Measurements from ENCODE around the gene C20orf96. TPM values are rescaled to one million over a fixed set of nuclear protein-coding genes. Genes with fewer than 3 reads are reported as not detected.

Gene C20orf96
- total RNA-seq, 4 donors from 2014 or later: 2.8 to 18.2 (median 11.2) TPM

DNA sequence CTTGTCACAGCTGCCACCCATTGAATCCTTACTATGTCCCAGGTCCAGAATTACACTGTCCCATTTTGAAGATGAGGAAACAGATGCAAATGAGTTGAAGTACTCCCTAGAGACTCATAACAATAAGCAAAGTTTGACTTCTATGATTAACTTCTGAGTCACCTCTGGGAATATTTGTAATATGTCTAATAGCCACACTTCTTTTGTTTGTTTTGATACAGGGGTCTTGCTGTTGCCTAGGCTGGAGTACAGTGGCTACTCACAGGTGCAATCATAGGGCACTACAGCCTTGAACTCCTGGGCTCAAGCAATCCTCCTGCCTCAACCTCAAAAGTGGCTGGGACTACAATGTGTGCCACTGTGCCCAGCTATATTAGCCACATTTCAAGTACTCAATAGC, 23.4 kb upstream of the C20orf96 start:
- Histone ChIP-seq H3K4me1 (no peaks in the 10 kb centered on the region), H3K36me3 (no peaks in the 10 kb centered on the region), H3K9me3 (no peaks in the 10 kb centered on the region), H3K27ac (no peak overlapping the region), H3K27me3 (no peaks in the 10 kb centered on the region), H3K4me3 (no peak overlapping the region)
- DNase-seq: no peak
- intact Hi-C loops (cut with DNase I; ENCODE audit: low total_unique reads): no loop called here
- TF ChIP-seq POLR2A (IDR thresholded peaks at IDR 0.05): no peak
- TF ChIP-seq, protein P1, sequence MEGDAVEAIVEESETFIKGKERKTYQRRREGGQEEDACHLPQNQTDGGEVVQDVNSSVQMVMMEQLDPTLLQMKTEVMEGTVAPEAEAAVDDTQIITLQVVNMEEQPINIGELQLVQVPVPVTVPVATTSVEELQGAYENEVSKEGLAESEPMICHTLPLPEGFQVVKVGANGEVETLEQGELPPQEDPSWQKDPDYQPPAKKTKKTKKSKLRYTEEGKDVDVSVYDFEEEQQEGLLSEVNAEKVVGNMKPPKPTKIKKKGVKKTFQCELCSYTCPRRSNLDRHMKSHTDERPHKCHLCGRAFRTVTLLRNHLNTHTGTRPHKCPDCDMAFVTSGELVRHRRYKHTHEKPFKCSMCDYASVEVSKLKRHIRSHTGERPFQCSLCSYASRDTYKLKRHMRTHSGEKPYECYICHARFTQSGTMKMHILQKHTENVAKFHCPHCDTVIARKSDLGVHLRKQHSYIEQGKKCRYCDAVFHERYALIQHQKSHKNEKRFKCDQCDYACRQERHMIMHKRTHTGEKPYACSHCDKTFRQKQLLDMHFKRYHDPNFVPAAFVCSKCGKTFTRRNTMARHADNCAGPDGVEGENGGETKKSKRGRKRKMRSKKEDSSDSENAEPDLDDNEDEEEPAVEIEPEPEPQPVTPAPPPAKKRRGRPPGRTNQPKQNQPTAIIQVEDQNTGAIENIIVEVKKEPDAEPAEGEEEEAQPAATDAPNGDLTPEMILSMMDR (IDR thresholded peaks at IDR 0.05): no peak

DNA sequence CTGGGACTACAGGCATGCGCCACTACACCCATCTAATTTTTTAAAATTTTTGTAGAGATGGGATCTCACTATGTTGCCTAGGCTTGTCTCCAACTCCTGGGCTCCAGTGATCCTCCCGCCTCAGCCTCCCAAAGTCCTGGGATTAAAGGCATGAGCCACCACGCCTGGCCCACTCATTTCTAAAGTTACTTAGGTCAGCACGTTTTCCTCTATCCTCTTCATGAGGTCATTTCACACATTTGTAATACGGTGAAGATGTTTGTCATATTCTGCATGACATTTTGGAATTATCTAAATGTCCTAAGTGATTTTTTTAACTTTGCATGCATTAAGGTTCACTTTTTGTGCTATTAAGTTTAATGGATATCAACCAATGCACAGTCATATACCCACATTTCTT, 22.9 kb upstream of the C20orf96 start:
- H3K4me1 ChIP-seq: no peaks in the 10 kb centered on the region
- no peak for DNase-seq
- no peak for TF ChIP-seq POLR2A (IDR thresholded peaks at IDR 0.05)
- H3K36me3 ChIP-seq: no peaks in the 10 kb centered on the region
- H3K9me3 ChIP-seq: no peaks in the 10 kb centered on the region
- no peak overlapping the region for H3K4me3 ChIP-seq
- H3K27ac ChIP-seq: no peak overlapping the region
- intact Hi-C loops (cut with DNase I; ENCODE audit: low total_unique reads): no loop called here
- H3K27me3 ChIP-seq: no peaks in the 10 kb centered on the region

DNA sequence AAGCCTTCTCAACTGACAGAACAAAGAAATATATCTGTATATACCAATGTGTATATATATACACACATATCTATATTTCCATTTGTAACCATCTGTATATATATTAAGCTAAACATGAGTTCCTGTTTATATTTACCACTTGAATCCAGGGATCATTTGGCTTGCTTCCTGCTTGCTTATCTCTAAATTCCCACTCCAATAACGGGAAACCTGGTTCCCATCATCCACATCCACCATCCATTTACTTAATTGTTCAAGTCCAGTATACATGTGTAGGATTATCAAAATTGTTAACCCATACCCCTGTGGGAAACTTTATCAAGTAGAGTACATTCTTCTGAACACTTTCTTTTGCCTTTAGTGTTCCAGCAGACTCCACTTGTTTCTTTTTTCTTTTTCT, 22.3 kb upstream of the C20orf96 start:
- no peaks in the 10 kb centered on the region for H3K9me3 ChIP-seq
- no peaks in the 10 kb centered on the region for H3K4me1 ChIP-seq
- no peak for TF ChIP-seq POLR2A (IDR thresholded peaks at IDR 0.05)
- TF ChIP-seq, protein P1 (IDR thresholded peaks at IDR 0.05): no peak
- no peak overlapping the region for H3K4me3 ChIP-seq
- H3K27ac ChIP-seq: no peak overlapping the region
- no peak for DNase-seq
- H3K27me3 ChIP-seq: no peaks in the 10 kb centered on the region
- H3K36me3 ChIP-seq: no peaks in the 10 kb centered on the region
- intact Hi-C loops (cut with DNase I; ENCODE audit: low total_unique reads): no loop called here

DNA sequence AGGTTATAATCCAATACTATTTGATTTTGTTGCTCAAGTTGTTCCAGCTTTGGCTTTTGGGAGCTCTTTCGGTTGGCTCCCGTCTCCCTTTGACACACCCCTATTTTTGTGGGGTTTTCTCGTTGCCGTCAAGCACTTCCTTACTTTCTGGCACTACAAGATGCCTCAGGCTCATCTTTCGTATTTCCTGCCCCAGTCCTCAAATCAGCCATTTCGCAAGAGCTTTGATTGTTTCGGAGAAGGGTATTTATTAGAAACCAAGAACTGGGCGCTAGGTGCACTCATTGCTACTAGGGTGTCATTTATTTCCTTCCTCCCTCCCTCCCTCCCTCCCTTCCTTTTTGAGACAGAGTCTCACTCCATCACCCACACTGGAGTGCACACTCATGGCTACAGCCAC, 21.5 kb upstream of the C20orf96 start:
- no peaks in the 10 kb centered on the region for H3K27me3 ChIP-seq
- H3K4me1 ChIP-seq: no peaks in the 10 kb centered on the region
- H3K9me3 ChIP-seq: no peaks in the 10 kb centered on the region
- no peak overlapping the region for H3K27ac ChIP-seq
- no peak for DNase-seq
- intact Hi-C loops (cut with DNase I; ENCODE audit: low total_unique reads): no loop called here
- TF ChIP-seq, protein P1 (IDR thresholded peaks at IDR 0.05): no peak
- TF ChIP-seq POLR2A (IDR thresholded peaks at IDR 0.05): no peak
- no peak overlapping the region for H3K4me3 ChIP-seq
- H3K36me3 ChIP-seq: no peaks in the 10 kb centered on the region

DNA sequence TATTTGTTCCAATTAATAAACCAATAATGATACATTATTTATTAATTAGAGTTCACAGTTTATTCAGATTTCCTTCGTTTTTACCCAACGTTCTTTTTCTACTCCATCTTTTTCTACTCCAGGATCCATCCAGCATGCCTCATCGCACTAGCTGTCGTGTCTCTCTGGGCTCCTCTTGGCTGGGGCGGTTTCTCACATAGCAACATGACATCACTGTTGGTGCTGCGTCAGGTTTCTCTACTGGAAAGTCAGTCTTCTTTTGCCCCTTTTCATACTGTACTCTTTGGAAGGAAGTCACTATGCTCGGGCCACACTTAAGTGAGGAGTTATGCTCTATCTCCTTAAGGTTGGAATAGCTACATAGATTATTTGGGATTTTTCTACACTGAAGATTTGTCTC, 21.1 kb upstream of the C20orf96 start:
- no peak overlapping the region for H3K27ac ChIP-seq
- H3K4me3 ChIP-seq: no peak overlapping the region
- intact Hi-C loops (cut with DNase I; ENCODE audit: low total_unique reads): no loop called here
- H3K27me3 ChIP-seq: no peaks in the 10 kb centered on the region
- H3K9me3 ChIP-seq: no peaks in the 10 kb centered on the region
- no peaks in the 10 kb centered on the region for H3K36me3 ChIP-seq
- no peaks in the 10 kb centered on the region for H3K4me1 ChIP-seq
- no peak for TF ChIP-seq POLR2A (IDR thresholded peaks at IDR 0.05)
- TF ChIP-seq, protein P1 (IDR thresholded peaks at IDR 0.05): no peak
- DNase-seq: no peak

DNA sequence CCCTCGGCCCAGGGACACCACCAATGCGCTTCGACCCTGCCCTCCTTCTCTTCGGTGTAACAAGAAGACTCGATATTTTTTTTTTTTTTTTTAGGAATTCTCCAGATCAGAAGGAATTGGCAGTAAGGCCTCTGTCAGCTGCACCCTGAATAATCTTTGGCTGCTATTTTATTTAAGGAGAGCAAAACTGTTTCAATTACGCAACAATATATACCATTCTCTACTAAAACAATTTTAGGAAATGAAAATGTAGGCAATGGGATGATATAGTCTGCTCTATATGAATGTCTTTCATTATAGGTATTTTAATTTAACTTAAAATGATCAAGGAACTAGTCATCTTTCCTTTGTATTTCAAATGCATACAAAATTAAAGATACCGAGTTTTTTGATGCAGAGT, 20.1 kb upstream of the C20orf96 start:
- Histone ChIP-seq H3K4me3 (peak overlapping the region in 1 of 2 donors; percentile 42), H3K4me1 (no peaks in the 10 kb centered on the region), H3K9me3 (no peaks in the 10 kb centered on the region), H3K36me3 (no peaks in the 10 kb centered on the region), H3K27me3 (no peaks in the 10 kb centered on the region), H3K27ac (peak overlapping the region; percentile 66 to 86)
- intact Hi-C loops (cut with DNase I; ENCODE audit: low total_unique reads): no loop called here
- TF ChIP-seq, protein P1 (IDR thresholded peaks at IDR 0.05): no peak
- TF ChIP-seq POLR2A (IDR thresholded peaks at IDR 0.05): no peak
- no peak for DNase-seq

Data from uterus (tissue), 4 donors.